Measurements from ENCODE around the gene KIAA1217.

Gene KIAA1217

GRCh38 chr10:24495666-24496460 is 286.9 kb downstream of the KIAA1217 start:
- H3K27me3 ChIP-seq (ENCODE audit: control insufficient read depth in 1 of 2, insufficient read depth in 2 of 2, low read length in 2 of 2), result no peaks in the 10 kb centered on the region
- H3K9me3 ChIP-seq (ENCODE audit: control insufficient read depth in 1 of 2, low read length in 2 of 2), result no peaks in the 10 kb centered on the region
- no peak overlapping the region for H3K9ac ChIP-seq (ENCODE audit: low read depth in 1 of 2, low read length in 2 of 2)
- H3K4me1 ChIP-seq (ENCODE audit: control insufficient read depth in 1 of 2, insufficient read depth in 2 of 2, low read length in 2 of 2), result peaks cover 0 to 12% of the 10 kb centered on the region in 2 donors
- H3K36me3 ChIP-seq (ENCODE audit: control insufficient read depth in 1 of 2, insufficient read depth in 2 of 2, low read length in 2 of 2), result peaks cover 18 to 30% of the 10 kb centered on the region in 2 donors
- H3K27ac ChIP-seq (ENCODE audit: low read depth, low read length), result no peak overlapping the region
- no peak overlapping the region for H3K4me3 ChIP-seq (ENCODE audit: low read depth in 1 of 2, low read length in 2 of 2)

GRCh38 chr10:24496906-24497305 is 288.0 kb downstream of the KIAA1217 start:
- peaks cover 0 to 12% of the 10 kb centered on the region in 2 donors for H3K4me1 ChIP-seq (ENCODE audit: control insufficient read depth in 1 of 2, insufficient read depth in 2 of 2, low read length in 2 of 2)
- H3K9ac ChIP-seq (ENCODE audit: low read depth in 1 of 2, low read length in 2 of 2), result no peak overlapping the region
- peaks cover 17 to 34% of the 10 kb centered on the region in 2 donors for H3K36me3 ChIP-seq (ENCODE audit: control insufficient read depth in 1 of 2, insufficient read depth in 2 of 2, low read length in 2 of 2)
- H3K27me3 ChIP-seq (ENCODE audit: control insufficient read depth in 1 of 2, insufficient read depth in 2 of 2, low read length in 2 of 2), result no peaks in the 10 kb centered on the region
- H3K27ac ChIP-seq (ENCODE audit: low read depth, low read length), result no peak overlapping the region
- H3K9me3 ChIP-seq (ENCODE audit: control insufficient read depth in 1 of 2, low read length in 2 of 2), result no peaks in the 10 kb centered on the region
- no peak overlapping the region for H3K4me3 ChIP-seq (ENCODE audit: low read depth in 1 of 2, low read length in 2 of 2)

DNA sequence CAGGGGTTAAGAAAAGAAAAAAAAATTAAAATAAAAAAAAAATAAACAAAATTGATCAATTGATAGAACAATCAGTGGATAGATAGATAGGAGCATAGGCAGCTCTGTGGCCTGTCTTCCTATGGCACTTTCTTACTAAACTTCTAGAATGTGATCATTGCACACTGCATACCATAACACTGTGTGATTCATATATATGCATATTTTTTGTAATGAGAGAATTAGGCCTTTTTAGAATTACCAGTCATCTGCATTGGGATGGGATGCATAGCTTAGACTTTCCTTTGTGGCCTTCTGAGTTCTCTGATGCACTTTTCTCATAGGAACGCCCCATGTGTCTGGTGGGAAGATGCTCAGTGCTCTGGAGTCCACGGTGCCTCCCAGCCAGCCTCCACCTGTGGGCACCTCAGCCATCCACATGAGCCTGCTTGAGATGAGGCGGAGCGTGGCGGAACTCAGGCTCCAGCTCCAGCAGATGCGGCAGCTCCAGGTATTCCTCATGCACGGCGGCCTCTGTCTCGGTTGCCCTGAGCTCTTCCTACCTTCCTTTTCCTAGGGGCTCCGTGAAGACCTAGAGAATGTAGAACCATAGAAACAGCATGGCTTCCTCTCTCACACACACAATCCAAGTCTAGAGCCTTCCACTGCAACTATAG is 292.2 kb downstream of the KIAA1217 start:
- H3K27ac ChIP-seq (ENCODE audit: low read depth, low read length), result no peak overlapping the region
- no peak overlapping the region for H3K4me3 ChIP-seq (ENCODE audit: low read depth in 1 of 2, low read length in 2 of 2)
- no peaks in the 10 kb centered on the region for H3K9me3 ChIP-seq (ENCODE audit: control insufficient read depth in 1 of 2, low read length in 2 of 2)
- no peaks in the 10 kb centered on the region for H3K4me1 ChIP-seq (ENCODE audit: control insufficient read depth in 1 of 2, insufficient read depth in 2 of 2, low read length in 2 of 2)
- H3K27me3 ChIP-seq (ENCODE audit: control insufficient read depth in 1 of 2, insufficient read depth in 2 of 2, low read length in 2 of 2), result no peaks in the 10 kb centered on the region
- H3K9ac ChIP-seq (ENCODE audit: low read depth in 1 of 2, low read length in 2 of 2), result no peak overlapping the region
- H3K36me3 ChIP-seq (ENCODE audit: control insufficient read depth in 1 of 2, insufficient read depth in 2 of 2, low read length in 2 of 2), result peaks cover 10 to 24% of the 10 kb centered on the region in 2 donors

GRCh38 chr10:24502006-24502405 is 293.1 kb downstream of the KIAA1217 start:
- Histone ChIP-seq H3K4me3 (ENCODE audit: low read depth in 1 of 2, low read length in 2 of 2) (no peak overlapping the region), H3K36me3 (ENCODE audit: control insufficient read depth in 1 of 2, insufficient read depth in 2 of 2, low read length in 2 of 2) (peaks cover 10 to 24% of the 10 kb centered on the region in 2 donors), H3K9ac (ENCODE audit: low read depth in 1 of 2, low read length in 2 of 2) (no peak overlapping the region), H3K27ac (ENCODE audit: low read depth, low read length) (no peak overlapping the region), H3K4me1 (ENCODE audit: control insufficient read depth in 1 of 2, insufficient read depth in 2 of 2, low read length in 2 of 2) (no peaks in the 10 kb centered on the region), H3K9me3 (ENCODE audit: control insufficient read depth in 1 of 2, low read length in 2 of 2) (no peaks in the 10 kb centered on the region), H3K27me3 (ENCODE audit: control insufficient read depth in 1 of 2, insufficient read depth in 2 of 2, low read length in 2 of 2) (no peaks in the 10 kb centered on the region)

DNA sequence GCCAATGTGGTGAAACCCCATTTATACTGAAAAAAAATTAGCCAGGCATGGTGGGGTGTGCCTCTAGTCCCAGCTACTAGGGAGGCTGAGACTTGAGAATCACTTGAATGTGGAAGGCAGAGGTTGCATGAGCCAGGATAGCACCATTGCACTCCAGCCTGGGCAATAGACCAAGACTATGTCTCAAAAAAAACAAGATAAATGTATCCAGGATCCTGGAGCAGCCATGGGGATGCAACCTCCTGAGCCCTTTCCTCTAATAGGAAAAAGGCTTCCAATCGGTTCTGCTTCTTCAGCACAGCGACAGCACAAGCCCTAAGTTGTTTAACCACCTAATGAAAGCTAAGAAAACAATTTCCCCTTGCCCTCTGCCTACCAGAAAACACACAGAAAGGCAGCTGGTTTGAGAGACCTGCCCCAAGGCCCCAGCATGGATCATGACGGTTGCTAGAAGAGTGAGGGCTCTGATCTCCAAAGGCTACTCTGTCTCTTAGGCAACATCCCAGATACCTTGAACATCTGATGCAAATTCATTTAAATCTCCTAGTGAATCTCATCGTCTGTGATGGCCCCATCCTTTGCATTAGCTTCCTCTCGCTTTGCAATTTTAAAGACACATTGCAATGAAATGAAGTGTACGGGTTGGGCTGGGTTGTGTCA is 294.0 kb downstream of the KIAA1217 start:
- Histone ChIP-seq H3K9me3 (ENCODE audit: control insufficient read depth in 1 of 2, low read length in 2 of 2) (no peaks in the 10 kb centered on the region), H3K27ac (ENCODE audit: low read depth, low read length) (no peak overlapping the region), H3K4me3 (ENCODE audit: low read depth in 1 of 2, low read length in 2 of 2) (no peak overlapping the region), H3K9ac (ENCODE audit: low read depth in 1 of 2, low read length in 2 of 2) (no peak overlapping the region), H3K27me3 (ENCODE audit: control insufficient read depth in 1 of 2, insufficient read depth in 2 of 2, low read length in 2 of 2) (no peaks in the 10 kb centered on the region), H3K4me1 (ENCODE audit: control insufficient read depth in 1 of 2, insufficient read depth in 2 of 2, low read length in 2 of 2) (no peaks in the 10 kb centered on the region), H3K36me3 (ENCODE audit: control insufficient read depth in 1 of 2, insufficient read depth in 2 of 2, low read length in 2 of 2) (peaks cover 10 to 25% of the 10 kb centered on the region in 2 donors)

DNA sequence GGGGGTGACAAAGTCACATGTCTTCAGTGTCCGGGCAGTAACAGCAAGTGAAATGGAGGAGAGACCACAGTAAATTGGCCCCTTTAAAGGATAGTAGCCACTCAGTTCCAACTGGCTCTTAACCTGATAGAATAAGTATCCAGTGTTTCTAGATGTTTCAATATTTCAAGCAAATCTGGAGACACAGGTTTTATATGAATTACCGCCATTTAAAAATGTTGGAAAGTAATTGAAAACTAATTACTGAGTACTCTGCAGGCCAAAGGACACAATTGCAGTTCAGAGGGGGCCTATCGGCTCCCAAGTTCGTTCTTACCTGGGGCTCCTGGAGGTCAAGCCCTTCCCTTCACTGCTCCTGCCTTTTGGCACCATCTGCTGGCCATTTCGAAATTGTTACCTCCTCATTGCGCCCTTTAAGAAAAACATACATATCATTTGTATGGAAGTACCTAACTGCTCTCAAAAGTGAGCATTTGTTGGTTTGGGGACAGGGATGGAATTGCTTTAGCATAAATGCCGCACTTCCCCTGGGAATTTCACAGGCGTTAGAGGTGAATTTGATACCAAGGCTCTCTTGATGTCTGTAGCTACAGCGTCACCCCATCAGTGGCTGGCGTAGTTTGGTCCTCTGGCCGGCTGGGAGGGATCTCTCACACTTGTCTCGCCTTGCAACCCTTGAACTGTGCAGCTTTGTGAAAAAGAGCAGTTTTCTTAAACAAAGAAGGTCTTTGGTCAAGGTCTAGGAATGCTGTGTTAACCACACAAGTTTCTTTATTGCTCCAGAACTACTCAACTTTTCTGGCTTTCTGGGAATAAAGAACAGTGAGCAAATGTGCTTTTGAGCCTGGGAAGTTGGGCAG is 294.8 kb downstream of the KIAA1217 start:
- Histone ChIP-seq H3K4me3 (ENCODE audit: low read depth in 1 of 2, low read length in 2 of 2) (no peak overlapping the region), H3K36me3 (ENCODE audit: control insufficient read depth in 1 of 2, insufficient read depth in 2 of 2, low read length in 2 of 2) (peaks cover 10 to 25% of the 10 kb centered on the region in 2 donors), H3K27me3 (ENCODE audit: control insufficient read depth in 1 of 2, insufficient read depth in 2 of 2, low read length in 2 of 2) (no peaks in the 10 kb centered on the region), H3K4me1 (ENCODE audit: control insufficient read depth in 1 of 2, insufficient read depth in 2 of 2, low read length in 2 of 2) (no peaks in the 10 kb centered on the region), H3K9ac (ENCODE audit: low read depth in 1 of 2, low read length in 2 of 2) (no peak overlapping the region), H3K27ac (ENCODE audit: low read depth, low read length) (no peak overlapping the region), H3K9me3 (ENCODE audit: control insufficient read depth in 1 of 2, low read length in 2 of 2) (no peaks in the 10 kb centered on the region)

DNA sequence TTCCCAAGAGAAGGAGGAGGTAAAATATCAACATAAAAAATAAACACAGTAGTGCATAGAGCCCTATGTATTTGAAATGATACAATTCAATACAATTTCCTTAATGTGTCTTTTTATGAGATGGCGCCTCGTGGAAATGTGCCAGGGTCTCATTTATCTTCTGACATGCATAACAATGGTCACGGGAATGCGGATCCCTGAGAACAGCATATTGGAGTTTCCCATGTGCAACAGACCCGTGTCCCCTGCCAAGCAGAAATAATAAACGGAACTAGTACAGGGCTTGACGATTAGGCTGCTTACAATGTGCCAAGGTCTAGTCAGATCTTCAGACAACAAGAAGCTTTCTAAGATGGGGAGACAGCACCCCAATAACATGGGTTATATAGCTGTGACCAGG is 296.8 kb downstream of the KIAA1217 start:
- no peak overlapping the region for H3K9ac ChIP-seq (ENCODE audit: low read depth in 1 of 2, low read length in 2 of 2)
- H3K36me3 ChIP-seq (ENCODE audit: control insufficient read depth in 1 of 2, insufficient read depth in 2 of 2, low read length in 2 of 2), result peaks cover 14 to 34% of the 10 kb centered on the region in 2 donors
- no peaks in the 10 kb centered on the region for H3K27me3 ChIP-seq (ENCODE audit: control insufficient read depth in 1 of 2, insufficient read depth in 2 of 2, low read length in 2 of 2)
- H3K4me3 ChIP-seq (ENCODE audit: low read depth in 1 of 2, low read length in 2 of 2), result no peak overlapping the region
- H3K4me1 ChIP-seq (ENCODE audit: control insufficient read depth in 1 of 2, insufficient read depth in 2 of 2, low read length in 2 of 2), result no peaks in the 10 kb centered on the region
- H3K27ac ChIP-seq (ENCODE audit: low read depth, low read length), result no peak overlapping the region
- no peaks in the 10 kb centered on the region for H3K9me3 ChIP-seq (ENCODE audit: control insufficient read depth in 1 of 2, low read length in 2 of 2)

DNA sequence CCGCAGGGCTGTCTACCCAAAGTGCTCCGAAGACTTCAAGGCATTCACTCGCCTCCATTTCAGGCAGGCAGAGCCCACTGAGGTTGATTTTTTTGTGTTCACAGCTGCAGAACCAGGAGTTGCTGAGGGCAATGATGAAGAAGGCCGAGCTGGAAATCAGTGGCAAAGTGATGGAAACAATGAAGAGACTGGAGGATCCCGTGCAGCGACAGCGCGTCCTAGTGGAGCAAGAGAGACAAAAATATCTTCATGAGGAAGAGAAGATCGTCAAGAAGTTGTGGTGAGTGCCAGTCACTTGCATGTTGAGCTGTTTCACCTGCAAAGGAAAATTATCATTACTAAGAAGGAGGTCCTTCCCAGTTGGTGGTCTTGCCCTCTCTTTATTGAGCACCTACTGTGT is 304.2 kb downstream of the KIAA1217 start:
- no peak overlapping the region for H3K27ac ChIP-seq (ENCODE audit: low read depth, low read length)
- H3K4me3 ChIP-seq (ENCODE audit: low read depth in 1 of 2, low read length in 2 of 2), result no peak overlapping the region
- H3K9me3 ChIP-seq (ENCODE audit: control insufficient read depth in 1 of 2, low read length in 2 of 2), result no peaks in the 10 kb centered on the region
- H3K4me1 ChIP-seq (ENCODE audit: control insufficient read depth in 1 of 2, insufficient read depth in 2 of 2, low read length in 2 of 2), result no peaks in the 10 kb centered on the region
- no peak overlapping the region for H3K9ac ChIP-seq (ENCODE audit: low read depth in 1 of 2, low read length in 2 of 2)
- H3K27me3 ChIP-seq (ENCODE audit: control insufficient read depth in 1 of 2, insufficient read depth in 2 of 2, low read length in 2 of 2), result no peaks in the 10 kb centered on the region
- peaks cover 9 to 32% of the 10 kb centered on the region in 2 donors for H3K36me3 ChIP-seq (ENCODE audit: control insufficient read depth in 1 of 2, insufficient read depth in 2 of 2, low read length in 2 of 2)

- Histone ChIP-seq H3K9me3 (ENCODE audit: control insufficient read depth in 1 of 2, low read length in 2 of 2) (no peaks in the 10 kb centered on the region), H3K36me3 (ENCODE audit: control insufficient read depth in 1 of 2, insufficient read depth in 2 of 2, low read length in 2 of 2) (peaks cover 9 to 36% of the 10 kb centered on the region in 2 donors), H3K27ac (ENCODE audit: low read depth, low read length) (no peak overlapping the region), H3K27me3 (ENCODE audit: control insufficient read depth in 1 of 2, insufficient read depth in 2 of 2, low read length in 2 of 2) (no peaks in the 10 kb centered on the region), H3K9ac (ENCODE audit: low read depth in 1 of 2, low read length in 2 of 2) (no peak overlapping the region), H3K4me3 (ENCODE audit: low read depth in 1 of 2, low read length in 2 of 2) (no peak overlapping the region), H3K4me1 (ENCODE audit: control insufficient read depth in 1 of 2, insufficient read depth in 2 of 2, low read length in 2 of 2) (no peaks in the 10 kb centered on the region)
Observed at GRCh38 chr10:24515481-24515880, 306.5 kb downstream of the KIAA1217 start.

Measured in duodenal mucosa (tissue), 2 donors.